ENCODE results near the gene CMTM1.
A peak's percentile ranks its signal among the peaks of the same experiment; 100 is the strongest.

- TF ChIP-seq CTCF (conservative IDR thresholded peaks at IDR 0.05) (peak; percentile 57), EZH2 (IDR thresholded peaks at IDR 0.05; ENCODE audit: low read depth) (no peak)
These were observed 22.9 kb downstream of the CMTM1 start for GRCh38 chr16:66588981-66589713.
